Kidney epithelial cell (primary cell): Measurements from ENCODE around the gene MAPKAPK3. TPM values are rescaled to one million over a fixed set of nuclear protein-coding genes. Genes with fewer than 3 reads are reported as not detected.

Experiments used
- DNase-seq: peaks from one replicate; pipeline ENCODE4 v3.0.0-alpha.2; 2010; ENCODE audit warnings: low read depth
- H3K27me3 ChIP-seq: 2 replicates; pipeline ENCODE4 v1.6.0; 2011; ENCODE audit warnings: low read length; ENCODE audit not compliant: control insufficient read depth, insufficient read depth
- H3K36me3 ChIP-seq: 2 replicates; pipeline ENCODE4 v1.5.1; 2011; ENCODE audit warnings: low read length; ENCODE audit not compliant: control insufficient read depth, insufficient read depth
- H3K4me3 ChIP-seq: 2 replicates; pipeline ENCODE4 v1.5.1; 2011; ENCODE audit warnings: low read depth, mild to moderate bottlenecking, control low read depth, low read length
- CTCF ChIP-seq: IDR thresholded peaks from 2 replicates; pipeline ENCODE4 v1.5.1; 2011; ENCODE audit warnings: mild to moderate bottlenecking, moderate library complexity, low read length, control low read depth, inconsistent platforms; ENCODE audit not compliant: insufficient read depth, poor library complexity, severe bottlenecking
- total RNA-seq: library from RNA; depleted of rRNA; stranded (reverse); fragments of >200 nt; gene quantifications from 2 replicates; pipeline ENCODE4 v1.2.3, GENCODE V29; 2015

Gene MAPKAPK3
- total RNA-seq, 1 donor from 2014 or later, result 61.1 TPM

GRCh38 chr3:50653937-50654595, 37.1 kb downstream of the MAPKAPK3 start:
- no peak for DNase-seq
- Histone ChIP-seq H3K36me3 (no peaks in the 10 kb centered on the region), H3K4me3 (no peak overlapping the region), H3K27me3 (no peaks in the 10 kb centered on the region)
- TF ChIP-seq CTCF, result no peak

GRCh38 chr3:50655009-50655830, 38.3 kb downstream of the MAPKAPK3 start:
- Histone ChIP-seq H3K27me3 (no peaks in the 10 kb centered on the region), H3K36me3 (no peaks in the 10 kb centered on the region), H3K4me3 (no peak overlapping the region)
- TF ChIP-seq CTCF, result no peak
- no peak for DNase-seq

- no peak for DNase-seq
- H3K27me3 ChIP-seq, result no peaks in the 10 kb centered on the region
- no peaks in the 10 kb centered on the region for H3K36me3 ChIP-seq
- H3K4me3 ChIP-seq, result no peak overlapping the region
- no peak for TF ChIP-seq CTCF
Measured at GRCh38 chr3:50656417-50657195, 39.7 kb downstream of the MAPKAPK3 start.

- Histone ChIP-seq H3K4me3 (no peak overlapping the region), H3K36me3 (no peaks in the 10 kb centered on the region), H3K27me3 (no peaks in the 10 kb centered on the region)
- no peak for TF ChIP-seq CTCF
- DNase-seq, result no peak
Measured at GRCh38 chr3:50657407-50657806, 40.5 kb downstream of the MAPKAPK3 start.

- no peaks in the 10 kb centered on the region for H3K27me3 ChIP-seq
- TF ChIP-seq CTCF, result no peak
- H3K4me3 ChIP-seq, result no peak overlapping the region
Measured at GRCh38 chr3:50657816-50658215, 40.9 kb downstream of the MAPKAPK3 start.

More at GRCh38 chr3:50657816-50658215, 40.9 kb downstream of the MAPKAPK3 start:
- H3K36me3 ChIP-seq, result no peaks in the 10 kb centered on the region
- DNase-seq, result no peak
